Fibroblast of lung (primary cell): Measurements from ENCODE around the gene RXRA.

ENCODE experiments used
- CTCF ChIP-seq, 2 donors: IDR thresholded peaks in 1 of 2; conservative IDR thresholded peaks in 1 of 2; 1 replicate in 1 of 2; 2 replicates in 1 of 2; pipeline ENCODE4 v1.5.1; 2011 to 2012; ENCODE audit warnings: low read length in 2 of 2, control low read depth in 1 of 2, inconsistent platforms in 1 of 2, low read depth in 1 of 2, mild to moderate bottlenecking in 1 of 2
- EZH2 ChIP-seq: IDR thresholded peaks from 2 replicates; pipeline ENCODE4 v1.5.1; 2012; ENCODE audit warnings: low read length, control low read depth, mild to moderate bottlenecking; ENCODE audit errors: missing control alignments

GRCh38 chr9:134283111-134283515, 43.1 kb upstream of the RXRA start:
- TF ChIP-seq CTCF (conservative IDR thresholded peaks at IDR 0.05 in 1 of 2, IDR thresholded peaks at IDR 0.05 in 1 of 2; ENCODE audit: low read depth in 1 of 2, low read length in 2 of 2) (no peak), EZH2 (no peak)
